A673 (cell line): ENCODE results near the gene TMEM125.

ENCODE experiments used
- EZH2 ChIP-seq: fragments of 200-600 bp; sonication (generic); IDR thresholded peaks from 2 replicates; pipeline ENCODE4 v1.6.1; 2017; ENCODE audit warnings: borderline replicate concordance, low read depth, mild to moderate bottlenecking, mixed read lengths, antibody characterized with exemption, low read length; ENCODE audit not compliant: poor library complexity, severe bottlenecking
- TF ChIP-seq, protein P1 (sequence below): fragments of 300-800, 200-600 bp; sonication (generic); conservative IDR thresholded peaks from 2 replicates; pipeline ENCODE4 v1.5.1; 2017; ENCODE audit warnings: low read depth, mild to moderate bottlenecking, antibody characterized with exemption, low read length, moderate library complexity, mixed read lengths

DNA sequence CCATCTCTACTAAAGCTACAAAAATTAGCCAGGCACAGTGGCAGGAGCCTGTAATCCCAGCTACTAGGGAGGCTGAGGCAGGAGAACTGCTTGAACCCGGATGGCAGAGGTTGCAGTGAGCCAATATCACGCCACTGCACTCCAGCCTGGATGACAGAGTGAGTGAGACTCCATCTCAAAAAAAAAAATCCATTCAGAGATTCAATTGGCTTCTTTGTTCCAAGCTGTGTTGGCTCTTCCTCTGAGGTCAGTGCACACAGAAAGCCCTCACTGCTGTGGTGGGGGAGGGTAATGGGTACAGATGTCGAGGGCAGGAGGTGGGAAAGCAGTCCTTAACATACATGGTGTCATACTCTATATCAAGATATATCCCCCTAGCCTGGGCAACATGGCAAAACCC lies 45.7 kb downstream of the TMEM125 start:
- no peak for TF ChIP-seq EZH2
- TF ChIP-seq, protein P1, sequence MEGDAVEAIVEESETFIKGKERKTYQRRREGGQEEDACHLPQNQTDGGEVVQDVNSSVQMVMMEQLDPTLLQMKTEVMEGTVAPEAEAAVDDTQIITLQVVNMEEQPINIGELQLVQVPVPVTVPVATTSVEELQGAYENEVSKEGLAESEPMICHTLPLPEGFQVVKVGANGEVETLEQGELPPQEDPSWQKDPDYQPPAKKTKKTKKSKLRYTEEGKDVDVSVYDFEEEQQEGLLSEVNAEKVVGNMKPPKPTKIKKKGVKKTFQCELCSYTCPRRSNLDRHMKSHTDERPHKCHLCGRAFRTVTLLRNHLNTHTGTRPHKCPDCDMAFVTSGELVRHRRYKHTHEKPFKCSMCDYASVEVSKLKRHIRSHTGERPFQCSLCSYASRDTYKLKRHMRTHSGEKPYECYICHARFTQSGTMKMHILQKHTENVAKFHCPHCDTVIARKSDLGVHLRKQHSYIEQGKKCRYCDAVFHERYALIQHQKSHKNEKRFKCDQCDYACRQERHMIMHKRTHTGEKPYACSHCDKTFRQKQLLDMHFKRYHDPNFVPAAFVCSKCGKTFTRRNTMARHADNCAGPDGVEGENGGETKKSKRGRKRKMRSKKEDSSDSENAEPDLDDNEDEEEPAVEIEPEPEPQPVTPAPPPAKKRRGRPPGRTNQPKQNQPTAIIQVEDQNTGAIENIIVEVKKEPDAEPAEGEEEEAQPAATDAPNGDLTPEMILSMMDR, result no peak
